HCEC 1CT (cell line): ENCODE results near the gene BAG3.
"Not testable (repeated sequence)": the region's sequence is repeated elsewhere in the genome, so short reads cannot be mapped to it uniquely, and the experiment has no call there.

Source experiments
- DNase-seq: peaks from one replicate; pipeline ENCODE4 v3.0.0-alpha.2; 2017

Gene BAG3

GRCh38 chr10:119650692-119651513 is at the start of gene BAG3:
BAG3 (plus strand) TSS chr10:119651380; CDS start chr10:119651676, 296 bp downstream.
- DNase-seq: peak; percentile 95

- peak; percentile 35 for DNase-seq
Measured at GRCh38 chr10:119602241-119603095, 48.7 kb upstream of the BAG3 start.

DNA sequence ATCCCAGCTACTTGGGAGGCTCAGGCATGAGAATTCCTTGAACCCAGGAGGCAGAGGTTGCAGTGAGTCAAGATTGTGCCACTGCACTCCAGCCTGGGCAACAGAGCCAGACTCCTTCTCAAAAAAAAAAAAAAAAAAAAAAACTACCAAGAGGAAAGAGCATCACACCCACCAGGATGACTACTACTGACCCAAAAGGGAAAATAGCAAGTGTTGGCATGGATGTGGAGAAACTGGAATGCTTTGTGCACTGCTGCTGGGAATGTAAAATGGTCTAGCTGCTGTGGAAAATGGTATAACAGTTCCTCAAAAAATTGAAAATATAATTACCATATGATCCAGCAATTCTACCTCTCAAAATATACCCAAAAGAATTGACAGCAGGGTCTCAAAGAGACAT is 46.7 kb upstream of the BAG3 start:
- DNase-seq: no peak

- no peak for DNase-seq
Measured at GRCh38 chr10:119608316-119609155, 42.6 kb upstream of the BAG3 start.

GRCh38 chr10:119609516-119609915 is 41.7 kb upstream of the BAG3 start:
- DNase-seq: no peak

GRCh38 chr10:119611433-119611832 is 39.7 kb upstream of the BAG3 start:
- DNase-seq: no peak

- no peak for DNase-seq
Measured at GRCh38 chr10:119613741-119614140, 37.4 kb upstream of the BAG3 start.

DNA sequence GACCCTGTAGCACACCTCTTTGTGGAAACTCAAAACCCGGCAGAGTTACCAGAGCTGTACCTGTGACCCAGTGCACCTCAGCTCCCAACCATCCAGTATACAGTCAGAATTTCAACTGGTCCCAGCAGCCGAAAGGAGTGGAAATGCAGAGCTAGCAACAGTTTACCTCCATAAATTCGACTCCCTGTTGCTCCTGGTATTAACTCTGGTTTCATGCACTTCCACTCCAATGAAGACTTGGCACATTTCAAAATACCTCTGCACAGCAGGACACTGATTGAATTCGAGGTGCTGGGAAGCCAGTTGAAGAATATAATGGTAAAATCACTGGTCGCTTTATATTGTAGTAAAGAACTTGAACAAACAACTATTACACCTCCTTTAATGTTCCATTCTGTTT is 36.5 kb upstream of the BAG3 start:
- no peak for DNase-seq

- DNase-seq: peak; percentile 9
Measured at GRCh38 chr10:119616882-119617570, 34.2 kb upstream of the BAG3 start.

- no peak for DNase-seq
Measured at GRCh38 chr10:119619215-119619614, 32.0 kb upstream of the BAG3 start.

DNA sequence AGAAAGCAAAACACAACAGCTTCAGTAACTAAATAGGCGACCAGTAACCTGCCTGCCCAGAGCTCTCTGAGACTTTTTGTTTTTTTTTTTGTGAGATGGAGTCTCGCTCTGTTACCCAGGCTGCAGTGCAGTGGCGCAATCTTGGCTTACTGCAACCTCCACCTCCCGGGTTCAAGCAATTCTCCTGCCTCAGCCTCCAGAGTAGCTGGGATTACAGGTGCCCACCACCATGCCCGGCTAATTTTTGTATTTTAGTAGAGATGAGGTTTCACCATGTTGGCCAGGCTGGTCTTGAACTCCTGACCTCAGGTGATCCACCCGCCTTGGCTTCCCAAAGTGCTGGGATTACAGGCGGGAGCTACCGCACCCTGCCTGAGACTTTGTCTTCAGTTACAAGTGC is 31.4 kb upstream of the BAG3 start:
- DNase-seq: not testable (repeated sequence)

GRCh38 chr10:119620241-119621077 is 30.7 kb upstream of the BAG3 start:
- no peak for DNase-seq

DNA sequence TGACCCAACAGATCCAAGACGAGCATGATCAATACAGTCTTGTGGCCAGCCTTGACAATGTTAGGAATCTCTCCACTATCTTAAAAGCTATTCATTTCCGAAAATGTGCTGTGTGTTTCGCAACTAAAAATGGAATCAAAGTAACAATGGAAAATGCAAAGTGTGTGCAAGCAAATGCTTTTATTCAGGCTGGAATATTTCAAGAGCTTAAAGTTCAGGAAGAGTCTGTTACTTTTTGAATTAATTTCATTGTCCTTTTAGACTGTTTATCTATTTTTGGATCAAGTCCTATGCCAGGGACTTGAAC is 30.1 kb upstream of the BAG3 start:
- DNase-seq: no peak

GRCh38 chr10:119625570-119626280 is 25.5 kb upstream of the BAG3 start:
- DNase-seq: no peak

GRCh38 chr10:119630300-119630699 is 20.9 kb upstream of the BAG3 start:
- DNase-seq: no peak

DNA sequence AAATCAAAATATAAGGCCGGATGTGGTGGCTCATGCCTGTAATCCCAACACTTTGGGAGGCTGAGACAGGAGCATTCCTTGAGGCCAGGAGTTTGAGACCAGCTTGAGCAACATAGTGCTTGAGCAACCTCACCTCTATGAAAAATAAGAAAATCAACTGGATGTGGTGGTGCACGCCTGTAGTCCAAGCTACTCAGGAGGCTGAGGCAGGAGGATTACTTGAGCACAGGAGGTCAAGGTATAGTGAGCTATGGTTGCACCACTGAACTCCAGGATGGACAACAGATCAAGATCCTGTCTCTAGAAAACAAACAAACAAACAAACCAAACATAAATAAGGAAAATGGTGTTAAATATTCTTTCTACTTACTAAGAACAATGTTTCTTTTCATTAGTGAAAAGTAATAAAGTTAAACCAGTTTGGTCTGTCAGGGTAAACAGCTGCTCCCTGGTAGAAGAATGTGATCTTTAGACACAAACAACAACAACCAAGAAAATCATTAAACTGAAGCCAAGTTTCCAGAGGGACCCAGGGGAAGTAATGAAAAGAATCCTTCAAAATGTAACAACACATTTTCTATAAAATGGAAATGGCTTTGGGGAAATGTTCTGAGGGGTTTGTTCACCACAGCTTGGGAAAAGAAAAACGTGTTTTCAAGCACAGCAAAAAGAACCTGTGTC is 17.5 kb upstream of the BAG3 start:
- DNase-seq: no peak

- no peak for DNase-seq
Measured at GRCh38 chr10:119634219-119634544, 17.0 kb upstream of the BAG3 start.

DNA sequence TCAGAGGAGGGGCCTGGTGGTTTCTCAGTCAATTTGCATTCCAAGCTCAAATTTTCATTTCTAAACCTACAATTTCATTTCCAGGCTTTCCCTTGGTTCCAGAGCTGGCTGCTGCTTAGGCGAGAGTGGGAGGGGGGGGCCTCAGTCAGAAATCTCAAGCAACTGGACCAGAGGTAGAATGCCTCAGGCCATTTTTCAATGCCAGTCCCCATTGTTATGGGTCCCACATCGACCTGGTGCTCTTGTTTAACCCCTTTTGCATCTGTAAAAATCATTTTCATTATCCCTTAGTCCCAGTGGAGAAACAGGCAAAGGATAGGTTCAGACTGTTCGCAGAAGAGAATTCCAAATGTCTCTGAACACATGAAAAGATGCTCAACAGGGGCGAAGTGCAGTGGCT is 13.5 kb upstream of the BAG3 start:
- no peak for DNase-seq

DNA sequence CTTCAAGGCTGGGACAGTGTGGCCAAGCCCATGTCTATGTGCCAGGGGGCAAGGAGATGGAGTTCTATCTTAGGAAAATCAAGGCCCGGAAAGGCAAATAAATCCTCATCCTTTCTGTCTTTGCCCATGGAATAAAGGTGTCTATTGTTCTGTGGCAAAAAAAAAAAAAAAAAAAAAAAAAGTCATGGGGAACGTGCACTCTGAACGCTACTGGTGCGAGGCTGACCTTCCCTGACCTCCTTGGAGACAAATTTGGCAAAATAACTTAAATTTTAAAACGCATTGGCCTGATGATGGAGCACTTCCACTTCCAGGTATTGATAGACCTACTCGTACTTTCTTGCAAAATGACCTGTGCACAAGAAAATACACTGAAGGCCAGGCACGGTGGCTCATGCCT is 12.2 kb upstream of the BAG3 start:
- no peak for DNase-seq

DNA sequence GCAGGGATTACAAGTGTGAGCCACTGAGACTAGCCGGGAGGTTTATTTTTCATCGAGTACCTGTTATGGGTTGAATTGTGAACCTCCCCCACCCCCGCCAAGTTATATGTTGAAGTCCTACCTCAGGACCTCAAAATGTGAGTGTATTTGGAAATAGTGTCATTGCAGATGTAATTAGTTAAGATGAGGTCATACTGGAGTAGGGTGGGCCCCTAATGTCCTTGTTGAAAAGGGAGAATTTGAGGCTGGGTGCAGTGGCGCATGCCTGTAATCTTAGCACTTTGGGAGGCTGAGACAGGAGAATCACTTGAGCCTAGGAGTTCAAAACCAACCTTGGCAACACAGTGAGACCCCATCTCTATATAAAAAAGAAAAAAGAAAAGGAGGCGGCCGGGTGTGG is 10.8 kb upstream of the BAG3 start:
- no peak for DNase-seq
